HG03575 (cell line): ENCODE data around the gene LRG1.
"Not testable (repeated sequence)": the region's sequence is repeated elsewhere in the genome, so short reads cannot be mapped to it uniquely, and the experiment has no call there.

Experiments
- ATAC-seq: cut with Tn5 transposase; IDR thresholded peaks from one replicate; pipeline ENCODE4 v1.9.1; 2021; ENCODE audit not compliant: unreplicated experiment, insufficient number of reproducible peaks, low FRiP score; ENCODE audit errors: extremely low read depth

Gene LRG1

GRCh38 chr19:4577020-4577782 lies 37.4 kb upstream of the LRG1 start:
- no peak for ATAC-seq

- ATAC-seq, result no peak
Measured at GRCh38 chr19:4576016-4576933, 36.4 kb upstream of the LRG1 start.

- ATAC-seq, result no peak
Measured at GRCh38 chr19:4575267-4576015, 35.6 kb upstream of the LRG1 start.

- ATAC-seq, result no peak
Measured at GRCh38 chr19:4573682-4574081, 33.8 kb upstream of the LRG1 start.

DNA sequence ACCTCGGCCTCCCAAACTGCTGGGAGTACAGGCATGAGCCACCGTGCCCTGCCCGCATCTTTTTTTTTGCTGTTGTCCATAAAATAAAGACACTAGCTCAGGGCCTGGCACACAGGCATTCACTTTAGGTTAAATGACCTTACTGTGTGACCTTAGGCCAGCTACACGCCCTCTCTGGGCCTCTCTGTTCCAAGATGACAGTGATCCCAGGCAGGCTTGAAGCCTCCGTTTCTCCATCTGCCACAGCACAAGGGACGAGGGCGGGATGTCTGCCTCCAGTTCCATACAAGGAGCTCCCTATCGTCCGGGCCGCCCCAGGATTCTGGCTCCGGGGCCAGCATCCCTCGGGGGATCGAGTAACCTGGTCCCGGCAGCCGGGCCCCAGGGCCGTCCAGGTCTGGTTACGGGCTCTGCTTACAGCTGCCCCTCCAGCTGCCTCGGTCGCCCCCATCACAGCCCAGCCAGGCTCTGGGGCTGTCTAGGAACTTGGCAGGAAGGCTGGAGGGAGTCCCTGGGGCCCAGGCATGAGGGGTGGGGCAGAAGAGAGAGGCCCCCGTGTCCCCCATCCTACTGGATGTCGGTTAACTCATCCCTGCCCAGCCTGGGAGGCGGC lies 31.6 kb upstream of the LRG1 start:
- no peak for ATAC-seq

GRCh38 chr19:4570916-4571304 lies 31.1 kb upstream of the LRG1 start:
- ATAC-seq, result no peak

- ATAC-seq, result no peak
Measured at GRCh38 chr19:4570402-4570801, 30.6 kb upstream of the LRG1 start.

- no peak for ATAC-seq
Measured at GRCh38 chr19:4568886-4569285, 29.1 kb upstream of the LRG1 start.

GRCh38 chr19:4567584-4568071 lies 27.8 kb upstream of the LRG1 start:
- no peak for ATAC-seq

GRCh38 chr19:4566402-4567051 lies 26.7 kb upstream of the LRG1 start:
- ATAC-seq, result no peak

DNA sequence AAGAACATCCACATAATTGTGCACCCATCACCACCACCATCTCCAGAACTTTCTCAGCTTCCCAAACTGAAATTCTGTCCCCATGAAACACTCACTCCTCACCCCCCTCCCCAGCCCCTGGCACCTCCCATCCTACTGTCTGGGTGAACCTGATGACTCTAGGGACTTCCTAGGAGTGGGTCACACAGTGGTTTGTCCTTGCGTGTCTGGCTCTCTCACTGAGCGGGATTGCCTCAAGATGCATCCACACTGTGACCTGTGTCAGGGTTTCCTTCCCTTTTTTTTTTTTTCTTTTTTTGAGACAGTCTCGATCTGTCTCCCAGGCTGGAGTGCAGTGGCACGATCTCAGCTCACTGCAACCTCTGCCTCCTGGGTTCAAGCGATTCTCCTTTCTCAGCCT lies 23.7 kb upstream of the LRG1 start:
- ATAC-seq, result not testable (repeated sequence)

DNA sequence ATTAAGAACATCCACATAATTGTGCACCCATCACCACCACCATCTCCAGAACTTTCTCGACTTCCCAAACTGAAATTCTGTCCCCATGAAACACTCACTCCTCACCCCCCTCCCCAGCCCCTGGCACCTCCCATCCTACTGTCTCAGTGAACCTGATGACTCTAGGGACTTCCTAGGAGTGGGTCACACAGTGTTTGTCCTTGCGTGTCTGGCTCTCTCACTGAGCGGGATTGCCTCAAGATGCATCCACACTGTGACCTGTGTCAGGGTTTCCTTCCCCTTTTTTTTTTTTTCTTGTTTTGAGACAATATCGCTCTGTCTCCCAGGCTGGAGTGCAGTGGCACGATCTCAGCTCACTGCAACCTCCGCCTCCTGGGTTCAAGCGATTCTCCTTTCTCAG lies 22.2 kb upstream of the LRG1 start:
- ATAC-seq, result not testable (repeated sequence)

DNA sequence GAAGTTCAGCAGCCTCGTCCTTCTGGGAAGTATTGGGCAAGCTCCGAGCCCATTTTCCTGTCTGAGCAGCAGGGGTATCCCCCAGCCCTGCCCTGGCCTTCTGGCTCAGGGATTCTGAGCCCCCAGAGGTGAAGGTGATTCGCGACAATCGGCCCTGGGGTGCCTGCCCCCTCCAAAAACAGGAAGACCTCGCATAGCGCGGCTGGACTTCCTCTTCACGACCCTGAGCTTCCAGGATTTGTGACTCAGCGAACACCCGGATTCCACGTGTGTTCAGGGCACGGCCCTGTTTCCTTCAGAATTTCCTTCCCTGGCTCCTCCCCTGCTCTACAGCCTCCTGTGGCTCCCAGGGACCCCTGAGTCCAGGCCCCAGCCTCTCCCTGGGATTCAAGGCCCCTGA lies 19.7 kb upstream of the LRG1 start, which contains the start of gene SEMA6B:
TSS of gene SEMA6B (minus strand) at position 116 of the 400 bp plus-strand sequence. CDS start 1,227 bp downstream, outside the sequence.
- ATAC-seq, result no peak

- no peak for ATAC-seq
Measured at GRCh38 chr19:4557971-4558941, 18.4 kb upstream of the LRG1 start.

DNA sequence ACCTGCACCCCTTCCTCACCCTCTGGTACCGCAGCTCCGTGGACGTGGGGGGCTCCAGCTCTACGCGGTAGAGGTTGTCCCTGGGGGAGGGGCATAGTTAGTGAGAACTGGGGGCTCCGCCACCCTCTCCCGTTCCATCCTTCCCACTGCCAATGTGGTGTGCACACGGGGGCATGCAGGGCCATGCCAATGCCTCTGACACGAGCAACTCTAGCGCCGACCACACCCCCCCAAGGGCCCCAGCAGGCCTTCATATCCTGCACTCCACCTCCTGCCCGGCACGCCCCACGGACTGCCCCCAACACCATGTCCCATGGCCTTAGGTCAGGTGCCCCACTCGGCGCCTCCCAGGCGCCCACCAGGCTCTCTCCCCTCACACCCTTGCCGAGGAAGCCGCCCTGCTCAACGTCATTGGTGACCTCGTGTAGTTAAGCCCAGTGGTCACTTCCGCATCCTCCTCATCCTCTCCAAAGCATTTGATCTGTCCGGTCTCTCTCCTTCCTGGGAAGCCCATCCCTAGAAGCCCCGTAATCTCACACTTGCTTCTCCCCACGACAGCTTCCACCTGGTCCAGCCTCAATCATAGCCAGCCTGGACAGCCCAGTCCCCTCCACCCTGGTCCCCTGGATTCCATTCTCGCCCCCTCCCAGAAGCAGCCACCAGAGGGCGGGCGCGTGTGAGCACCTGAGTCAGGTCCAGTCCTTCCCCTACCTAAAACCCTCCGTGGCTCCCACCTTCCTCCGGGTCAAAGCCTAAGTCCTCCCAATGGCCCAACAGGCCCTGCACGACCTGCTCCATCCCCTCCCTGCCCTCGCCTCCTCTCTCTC lies 17.5 kb upstream of the LRG1 start:
- ATAC-seq, result no peak

DNA sequence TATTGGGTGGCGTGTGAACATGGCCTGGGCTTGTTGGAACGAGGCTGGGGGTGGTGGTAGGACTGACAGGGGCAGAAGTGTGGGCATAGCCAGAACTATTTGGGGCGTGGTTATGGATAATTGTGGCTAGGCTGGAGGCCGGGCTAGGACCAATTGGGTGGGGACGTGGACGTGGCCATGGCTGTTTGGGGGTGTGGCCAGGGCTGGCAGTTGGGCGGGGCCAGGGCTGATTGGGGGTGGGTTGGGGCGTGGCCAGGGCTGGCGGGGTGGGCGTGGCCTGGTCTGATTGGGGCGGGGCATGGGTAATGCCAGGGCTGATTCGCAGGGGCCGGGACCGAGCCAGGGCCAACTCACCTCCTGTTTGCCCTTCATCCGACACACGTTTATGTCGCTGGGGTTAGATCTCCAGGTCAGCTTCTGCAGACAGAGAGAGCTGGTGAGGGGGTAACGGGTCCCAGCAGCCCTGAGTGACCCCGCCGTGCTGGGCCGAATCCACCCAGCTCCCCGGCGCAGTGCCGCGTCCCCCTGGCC lies 16.8 kb upstream of the LRG1 start:
- no peak for ATAC-seq
